ENCODE data around the gene PRTG. TPM values are rescaled to one million over a fixed set of nuclear protein-coding genes. Genes with fewer than 3 reads are reported as not detected.

The PRTG gene
- total RNA-seq, 1 donor: 4.7 TPM

DNA sequence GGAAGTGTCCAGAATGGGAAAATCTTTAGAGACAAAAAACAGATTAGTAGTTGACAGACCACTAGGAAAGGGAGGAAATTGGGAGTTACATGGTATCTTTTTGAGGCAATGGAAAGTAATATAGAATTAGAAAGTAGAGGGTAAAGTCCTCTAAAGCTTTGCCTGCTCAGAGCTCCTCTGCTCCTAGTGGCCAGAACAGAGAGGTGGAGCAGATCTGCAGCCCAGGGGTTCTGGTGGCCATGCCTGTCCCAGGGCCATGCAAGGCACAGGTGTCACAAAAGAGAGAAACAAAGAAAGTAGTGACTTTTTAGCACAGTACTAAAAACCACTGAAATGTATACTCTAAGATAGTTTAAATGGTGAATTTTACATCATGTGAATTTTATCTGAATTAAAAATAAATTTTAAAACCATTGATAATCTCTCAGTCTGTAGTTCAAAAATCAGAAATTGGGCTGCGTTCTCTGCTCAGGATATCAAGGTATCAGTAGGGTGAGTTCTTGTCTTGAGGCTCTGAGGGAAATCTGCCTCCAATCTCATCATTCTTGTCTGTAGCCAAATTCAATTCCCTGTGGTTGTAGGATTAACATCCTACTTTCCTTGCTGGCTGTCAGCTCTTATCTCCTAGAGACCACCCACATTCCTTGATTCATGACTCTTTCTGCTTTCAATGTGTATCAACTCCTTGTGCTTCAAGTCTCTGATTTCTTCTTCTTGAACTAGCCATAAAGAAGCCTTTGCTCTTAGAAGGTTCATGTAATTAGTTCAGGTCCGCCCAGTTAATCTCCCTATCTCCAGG lies 178.4 kb downstream of the PRTG start:
- H4K20me1 ChIP-seq (ENCODE audit: insufficient read depth, low read length): no peaks in the 10 kb centered on the region
- peaks cover 3% of the 10 kb centered on the region for H3K4me1 ChIP-seq (ENCODE audit: insufficient read depth, low read length)
- DNase-seq (ENCODE audit: insufficient read length, low spot score, missing footprints): no peak
- H3K27me3 ChIP-seq (ENCODE audit: insufficient read depth, low read length): no peaks in the 10 kb centered on the region
- H3K36me3 ChIP-seq (ENCODE audit: insufficient read depth, low read length): no peaks in the 10 kb centered on the region
- TF ChIP-seq, protein P1, sequence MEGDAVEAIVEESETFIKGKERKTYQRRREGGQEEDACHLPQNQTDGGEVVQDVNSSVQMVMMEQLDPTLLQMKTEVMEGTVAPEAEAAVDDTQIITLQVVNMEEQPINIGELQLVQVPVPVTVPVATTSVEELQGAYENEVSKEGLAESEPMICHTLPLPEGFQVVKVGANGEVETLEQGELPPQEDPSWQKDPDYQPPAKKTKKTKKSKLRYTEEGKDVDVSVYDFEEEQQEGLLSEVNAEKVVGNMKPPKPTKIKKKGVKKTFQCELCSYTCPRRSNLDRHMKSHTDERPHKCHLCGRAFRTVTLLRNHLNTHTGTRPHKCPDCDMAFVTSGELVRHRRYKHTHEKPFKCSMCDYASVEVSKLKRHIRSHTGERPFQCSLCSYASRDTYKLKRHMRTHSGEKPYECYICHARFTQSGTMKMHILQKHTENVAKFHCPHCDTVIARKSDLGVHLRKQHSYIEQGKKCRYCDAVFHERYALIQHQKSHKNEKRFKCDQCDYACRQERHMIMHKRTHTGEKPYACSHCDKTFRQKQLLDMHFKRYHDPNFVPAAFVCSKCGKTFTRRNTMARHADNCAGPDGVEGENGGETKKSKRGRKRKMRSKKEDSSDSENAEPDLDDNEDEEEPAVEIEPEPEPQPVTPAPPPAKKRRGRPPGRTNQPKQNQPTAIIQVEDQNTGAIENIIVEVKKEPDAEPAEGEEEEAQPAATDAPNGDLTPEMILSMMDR (IDR thresholded peaks at IDR 0.05; ENCODE audit: extremely low read depth, low read depth, low read length): no peak
- H3K4me3 ChIP-seq (ENCODE audit: insufficient read depth, low read length): no peak overlapping the region
- H3K79me2 ChIP-seq (ENCODE audit: insufficient read depth, low read length): peaks cover 16% of the 10 kb centered on the region
- H3K4me2 ChIP-seq (ENCODE audit: insufficient read depth, low read length): no peak overlapping the region
- H2AFZ ChIP-seq (ENCODE audit: low read length): no peak overlapping the region
- no peaks in the 10 kb centered on the region for H3K9me3 ChIP-seq (ENCODE audit: low read depth, low read length)
- H3K27ac ChIP-seq (ENCODE audit: low read depth, low read length): no peak overlapping the region

DNA sequence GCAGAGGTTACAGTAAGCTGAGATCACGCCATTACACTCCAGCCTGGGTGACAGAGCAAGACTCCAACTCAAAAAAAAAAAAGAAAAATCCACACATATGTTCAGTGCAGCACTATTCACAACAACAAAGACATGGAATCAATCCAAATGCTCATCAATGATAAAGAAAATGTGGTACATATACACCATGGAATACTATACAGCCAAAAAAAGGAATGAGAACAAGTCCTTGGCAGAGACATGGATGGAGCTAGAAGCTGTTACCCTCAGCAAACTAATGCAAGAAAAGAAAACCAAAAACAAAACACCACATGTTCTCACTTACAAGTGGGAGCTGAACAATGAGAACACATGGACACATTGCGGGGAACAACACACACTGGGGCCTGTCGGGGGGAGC lies 180.4 kb downstream of the PRTG start:
- no peaks in the 10 kb centered on the region for H3K36me3 ChIP-seq (ENCODE audit: insufficient read depth, low read length)
- DNase-seq (ENCODE audit: insufficient read length, low spot score, missing footprints): no peak
- no peaks in the 10 kb centered on the region for H3K27me3 ChIP-seq (ENCODE audit: insufficient read depth, low read length)
- H3K9me3 ChIP-seq (ENCODE audit: low read depth, low read length): no peaks in the 10 kb centered on the region
- no peaks in the 10 kb centered on the region for H4K20me1 ChIP-seq (ENCODE audit: insufficient read depth, low read length)
- no peak overlapping the region for H3K4me3 ChIP-seq (ENCODE audit: insufficient read depth, low read length)
- H3K4me2 ChIP-seq (ENCODE audit: insufficient read depth, low read length): no peak overlapping the region
- TF ChIP-seq, protein P1 (IDR thresholded peaks at IDR 0.05; ENCODE audit: extremely low read depth, low read depth, low read length): no peak
- H3K27ac ChIP-seq (ENCODE audit: low read depth, low read length): no peak overlapping the region
- peaks cover 3% of the 10 kb centered on the region for H3K4me1 ChIP-seq (ENCODE audit: insufficient read depth, low read length)
- H2AFZ ChIP-seq (ENCODE audit: low read length): no peak overlapping the region
- H3K79me2 ChIP-seq (ENCODE audit: insufficient read depth, low read length): peaks cover 16% of the 10 kb centered on the region

Small RNA genes lying within 50 kb of the gene (small RNA-seq; reads per million reads assigned to genes)
- gene AC009997.1: not detected

Other genes starting within 250 kb of the PRTG start
- gene DNAAF4, start 234.9 kb downstream of the PRTG start, total RNA-seq: 2.9 and 5.1 TPM in 2 replicates
- gene PYGO1, start 154.8 kb downstream of the PRTG start, total RNA-seq: 15.6 and 18.0 TPM in 2 replicates